GM21619 (cell line): Measurements from ENCODE around the gene COL4A4.

Experiments
- ATAC-seq: cut with Tn5 transposase; IDR thresholded peaks from one replicate; pipeline ENCODE4 v1.9.1; 2021; ENCODE audit not compliant: unreplicated experiment

COL4A4 gene

DNA sequence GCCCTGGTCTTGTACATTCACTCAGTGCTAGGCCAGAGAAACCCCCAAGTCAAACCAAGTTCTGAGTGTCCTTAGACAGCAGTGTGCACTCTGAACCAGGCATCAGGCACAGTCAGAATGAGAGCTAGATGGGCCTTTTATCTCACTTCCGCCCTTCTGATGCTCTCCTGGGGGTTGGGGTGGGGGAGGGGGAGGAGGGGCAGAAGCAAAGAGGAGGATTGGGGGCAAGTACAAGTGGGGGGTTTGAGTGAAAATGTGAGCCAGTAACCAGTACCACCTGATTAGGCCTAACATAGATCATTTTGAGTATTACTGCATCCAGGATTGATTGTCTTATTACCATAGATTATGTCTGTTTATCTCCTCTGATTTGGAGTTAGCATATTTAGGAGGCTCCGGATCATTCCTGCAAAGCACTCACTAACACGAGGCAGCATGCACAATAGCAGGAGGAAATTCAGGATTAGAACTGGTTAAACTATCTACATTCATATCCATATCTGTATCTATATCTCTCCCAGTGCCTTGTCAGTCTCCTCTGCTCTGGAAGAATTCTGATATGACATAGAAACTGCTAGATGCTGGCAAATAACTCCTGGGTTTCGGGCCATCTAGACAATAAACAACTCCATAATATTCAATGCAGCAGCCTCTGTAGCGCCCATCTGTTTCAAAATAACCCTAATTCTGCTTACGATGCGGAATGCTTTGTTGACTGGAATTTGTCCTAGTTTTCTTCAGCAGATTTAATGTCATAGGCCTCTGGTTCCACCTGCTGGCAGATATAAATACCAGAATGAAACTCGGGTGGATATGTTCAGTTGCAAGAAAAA, 179.0 kb downstream of the COL4A4 start:
- peak; percentile 98 for ATAC-seq

DNA sequence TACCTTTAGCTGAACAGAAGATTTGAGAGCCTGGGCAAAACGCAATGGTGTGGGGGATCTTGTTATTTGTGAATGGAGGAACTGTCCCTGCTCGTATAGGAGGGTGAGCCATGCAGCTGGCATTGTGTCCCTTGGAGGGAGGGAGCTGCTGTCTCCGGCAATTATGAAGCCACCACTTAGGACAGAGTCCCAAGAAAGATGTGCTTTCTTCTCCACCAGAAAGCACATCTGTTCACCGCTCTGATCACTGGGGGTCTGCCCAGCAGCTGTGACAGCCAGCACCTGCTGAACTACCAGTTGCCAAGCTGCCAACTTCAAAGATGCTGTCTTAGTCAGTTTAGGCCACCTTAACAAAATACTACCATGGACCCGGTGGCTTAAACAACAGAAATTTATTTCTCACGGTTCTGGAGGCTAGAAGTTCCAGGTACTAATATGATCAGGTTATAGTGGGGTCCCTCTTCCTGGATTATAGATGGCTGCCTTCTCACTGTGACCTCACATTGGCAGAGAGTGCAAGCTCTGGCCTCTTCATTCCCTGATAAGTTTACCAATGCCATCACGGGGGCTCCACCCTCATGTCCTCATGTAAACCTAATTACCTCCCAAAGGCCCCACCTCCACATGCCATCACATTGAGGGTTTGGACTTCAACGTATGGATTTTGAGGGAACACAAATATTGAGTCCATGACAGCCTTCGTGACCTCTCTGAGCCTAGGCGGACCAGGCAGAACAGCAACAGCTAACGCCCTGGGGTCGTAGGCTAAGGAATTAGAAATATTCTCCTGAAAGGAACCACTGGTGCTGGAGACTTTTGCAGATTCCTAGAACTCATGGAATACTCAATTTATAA, 179.9 kb downstream of the COL4A4 start:
- peak; percentile 8 for ATAC-seq

DNA sequence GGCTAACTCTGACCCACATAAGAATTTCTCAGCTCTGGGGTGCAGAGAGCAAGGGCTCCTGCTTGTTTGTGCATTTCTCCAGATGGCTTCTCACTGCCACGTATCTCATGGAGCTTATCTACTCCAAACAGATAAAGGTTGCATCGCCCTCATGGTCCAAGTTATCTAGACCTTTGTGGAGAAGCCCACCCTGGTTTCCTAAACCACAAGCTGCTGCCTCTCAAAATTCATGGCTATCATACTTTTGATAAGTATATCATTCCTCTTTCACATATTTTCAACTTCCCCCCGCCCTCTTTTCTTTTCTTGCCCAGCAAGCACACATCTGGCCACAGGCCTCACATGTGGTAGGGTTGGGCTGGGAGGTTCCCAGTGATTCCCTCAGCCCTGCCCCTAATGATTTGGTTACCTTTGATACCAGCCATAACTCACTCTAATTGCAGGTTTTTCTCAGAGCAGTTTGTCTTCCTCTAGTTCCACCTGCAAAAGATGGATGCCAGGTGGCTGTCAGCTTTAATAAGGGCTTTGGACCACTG, 182.1 kb downstream of the COL4A4 start:
- no peak for ATAC-seq

DNA sequence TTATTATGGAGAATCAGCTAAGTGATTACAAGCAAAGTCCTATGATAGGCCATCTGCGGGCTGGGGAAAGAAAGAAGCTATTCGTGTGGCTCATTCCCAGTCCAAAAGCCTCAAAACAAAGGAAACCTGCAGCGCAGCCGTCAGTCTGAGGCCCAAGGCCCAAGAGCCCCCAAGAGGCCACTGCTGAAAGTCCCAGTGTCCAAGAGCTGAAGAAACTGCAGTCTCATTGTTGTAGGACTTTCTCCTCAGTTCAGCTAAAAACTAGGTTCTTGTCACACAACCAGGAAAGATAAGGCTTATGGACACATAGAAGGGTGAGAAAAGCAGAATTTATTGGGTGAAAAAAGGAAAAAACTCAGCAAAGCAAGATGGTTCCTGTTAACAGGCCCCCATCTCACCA, 185.0 kb downstream of the COL4A4 start:
- no peak for ATAC-seq

DNA sequence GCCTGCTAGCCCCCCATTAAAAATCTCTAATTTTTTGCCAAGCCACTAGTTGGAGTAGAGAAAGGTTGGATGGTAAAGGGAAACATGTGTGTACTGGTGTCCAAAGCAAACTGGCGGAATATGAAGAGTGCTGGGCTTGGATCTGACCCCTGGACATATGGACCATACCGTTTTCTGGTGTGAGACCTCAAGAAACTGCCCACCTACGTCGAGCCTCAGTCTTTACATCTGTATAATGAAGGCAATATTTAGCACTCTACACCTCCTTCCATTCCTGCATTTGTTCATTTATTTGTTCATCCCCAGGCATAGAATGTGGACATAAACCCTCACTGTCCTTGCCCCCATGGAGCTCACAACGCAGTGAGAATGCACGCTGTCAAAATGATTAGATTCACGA, 185.7 kb downstream of the COL4A4 start:
- ATAC-seq, result no peak

DNA sequence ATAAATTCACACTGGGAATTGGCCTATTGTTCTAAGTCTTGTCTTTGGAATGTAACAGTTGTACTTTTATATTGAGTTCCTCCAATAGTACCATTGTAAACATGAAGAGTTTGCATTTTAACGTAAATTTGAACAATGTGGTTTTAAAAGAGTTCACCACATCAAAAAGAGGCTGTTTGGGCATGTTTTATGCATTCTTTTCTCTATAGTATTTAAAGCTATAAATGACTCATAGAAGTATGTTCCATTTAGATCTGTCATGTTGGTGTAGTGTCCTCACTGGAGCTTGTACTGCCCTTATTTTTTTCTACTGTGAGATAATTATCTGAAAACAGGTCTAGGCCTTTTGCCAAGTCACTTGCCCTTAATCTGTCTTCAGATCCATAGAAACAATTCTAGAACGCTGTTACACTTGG, 186.2 kb downstream of the COL4A4 start:
- no peak for ATAC-seq

DNA sequence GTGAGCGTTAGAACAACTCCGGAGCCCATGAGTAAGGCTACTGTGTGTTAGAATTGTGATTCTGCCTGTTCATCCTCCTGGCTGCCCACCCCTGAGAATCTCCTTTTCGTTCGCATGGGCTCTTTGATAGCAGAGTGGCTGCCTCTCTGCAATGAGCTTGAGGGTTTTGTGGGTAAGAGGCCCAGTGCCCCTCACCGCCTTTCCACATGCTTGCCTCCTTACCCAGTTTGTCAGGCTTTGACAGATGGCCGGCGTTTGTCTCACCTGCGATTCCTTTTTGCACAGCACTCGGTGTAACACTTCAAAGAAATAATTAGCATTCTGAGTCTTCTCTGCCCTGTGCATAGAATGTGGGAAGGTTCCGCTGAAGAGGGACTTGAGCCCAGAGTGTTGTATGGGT, 190.2 kb downstream of the COL4A4 start:
- no peak for ATAC-seq

DNA sequence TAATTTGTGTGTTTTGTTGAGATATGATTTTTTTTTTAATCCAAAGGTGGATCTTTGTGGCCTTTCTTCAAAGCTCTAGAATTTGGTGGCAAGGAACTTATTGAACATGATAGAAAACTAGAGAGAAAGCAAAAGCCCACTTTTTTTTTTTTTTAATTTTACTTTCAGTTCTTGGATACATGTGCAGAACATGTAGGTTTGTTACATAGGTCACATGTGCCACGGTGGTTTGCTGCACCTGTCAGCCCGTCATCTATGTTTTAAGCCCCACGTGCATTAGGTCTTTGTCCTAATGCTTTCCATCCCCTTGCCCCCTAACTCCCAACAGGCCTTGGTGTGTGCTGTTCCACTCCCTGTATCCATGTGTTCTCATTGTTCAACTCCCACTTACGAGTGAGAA, 192.2 kb downstream of the COL4A4 start:
- ATAC-seq, result no peak

DNA sequence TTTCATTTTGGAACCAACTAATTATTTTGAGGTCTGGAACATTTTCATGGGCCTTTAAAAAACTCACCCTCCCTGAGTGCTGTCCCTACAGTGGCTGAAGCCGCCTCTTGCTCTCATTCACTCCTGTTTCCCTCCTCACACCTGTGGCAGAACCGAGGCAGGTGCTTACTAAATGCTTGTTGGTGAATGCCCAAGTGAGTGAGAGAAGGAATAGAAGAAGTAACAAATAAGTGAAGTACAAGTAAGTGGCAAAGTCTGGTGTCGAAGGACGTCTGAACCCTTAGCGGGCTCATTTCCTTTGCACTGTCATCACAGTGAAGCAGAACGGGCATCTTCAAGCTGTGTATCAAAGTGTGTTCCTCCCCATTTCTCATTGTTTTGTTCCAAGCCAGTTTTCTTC, 192.9 kb downstream of the COL4A4 start:
- ATAC-seq, result peak; percentile 50

DNA sequence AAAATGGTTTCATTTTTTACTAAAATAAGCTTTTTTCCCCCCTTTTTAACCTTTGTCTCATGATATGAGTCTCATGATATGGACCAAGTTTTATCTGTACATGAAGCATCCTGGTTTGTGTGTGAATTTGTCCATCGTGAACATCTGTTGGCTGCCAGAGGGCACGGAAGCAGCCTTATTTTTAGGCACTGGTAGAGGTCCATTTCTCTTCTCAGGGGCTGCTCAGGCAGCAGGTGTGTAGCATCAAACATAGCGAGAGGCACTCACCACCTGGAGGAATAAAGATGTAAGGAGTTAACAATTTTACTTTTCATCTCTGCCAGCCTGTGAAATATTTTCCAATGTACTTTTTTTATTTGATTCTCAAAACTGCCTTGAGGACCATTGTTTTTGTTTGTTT, 193.6 kb downstream of the COL4A4 start:
- ATAC-seq, result peak; percentile 62

DNA sequence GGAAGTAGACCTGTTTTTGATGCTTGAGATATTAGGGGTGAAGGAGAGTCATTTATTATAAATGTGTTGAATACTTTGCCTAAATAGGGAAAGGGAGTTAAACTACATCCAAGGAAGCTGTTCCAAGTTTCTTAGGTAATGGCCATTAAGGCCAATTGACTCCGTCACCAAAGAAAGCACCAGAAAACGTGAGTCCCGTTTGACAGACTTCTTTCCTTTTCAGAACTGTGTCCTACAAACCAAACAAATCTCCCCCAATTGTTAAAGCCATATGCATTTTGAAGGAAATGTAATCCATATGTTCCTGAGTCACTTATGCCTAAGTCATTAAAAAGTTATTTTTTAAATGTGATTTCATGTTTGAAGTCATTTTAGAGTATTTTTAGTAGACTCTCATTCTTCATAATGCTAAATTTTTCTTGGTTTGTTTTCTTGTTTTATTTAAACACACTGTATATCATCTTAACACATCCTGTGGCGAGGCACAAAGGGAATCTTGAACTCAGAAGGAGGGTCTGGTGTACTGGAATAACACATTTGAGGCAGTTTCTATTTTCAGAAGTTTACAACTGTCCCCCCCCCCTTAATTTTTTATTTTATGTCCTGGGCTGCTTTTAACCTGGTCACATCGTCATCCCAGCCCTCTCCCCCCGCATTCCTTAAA, 194.5 kb downstream of the COL4A4 start:
- no peak for ATAC-seq

DNA sequence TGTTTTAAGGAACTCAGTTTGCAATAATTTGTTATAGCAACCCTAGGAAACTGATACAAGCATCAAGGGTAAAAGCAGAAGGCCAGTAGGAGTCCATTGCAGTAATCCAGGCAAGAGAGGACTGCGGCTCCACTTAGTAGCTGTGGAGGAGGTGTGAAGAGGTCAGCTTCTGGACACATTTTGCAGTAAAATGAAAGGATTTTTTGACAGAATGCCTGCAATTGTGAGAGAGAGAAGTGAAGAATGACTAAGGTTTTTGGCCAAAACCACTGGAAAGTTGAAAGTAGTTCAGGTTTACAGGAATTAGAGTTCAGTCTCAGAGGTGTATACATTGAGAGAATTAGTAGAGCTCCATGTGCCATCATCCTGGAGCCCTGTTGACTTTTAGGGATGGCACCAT, 198.6 kb downstream of the COL4A4 start:
- no peak for ATAC-seq

DNA sequence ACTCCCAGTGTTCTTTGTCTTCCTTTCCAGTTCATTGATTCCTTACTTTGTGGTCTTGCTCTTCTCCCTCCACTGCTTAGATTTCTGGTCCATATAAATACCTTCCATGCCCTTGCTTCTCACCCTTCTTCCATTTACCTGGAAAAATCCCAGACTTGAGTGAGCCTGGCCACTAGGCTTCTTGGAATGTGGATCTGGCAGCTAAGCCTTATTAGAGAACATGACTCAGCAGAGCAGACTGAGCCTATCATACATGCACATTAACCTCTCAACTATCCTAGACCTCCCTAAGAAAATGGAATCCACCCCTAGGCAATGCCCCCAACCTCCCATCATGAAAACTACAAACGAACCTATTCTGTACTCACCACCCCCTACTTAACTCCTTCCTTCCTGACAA, 200.5 kb downstream of the COL4A4 start:
- ATAC-seq, result no peak

DNA sequence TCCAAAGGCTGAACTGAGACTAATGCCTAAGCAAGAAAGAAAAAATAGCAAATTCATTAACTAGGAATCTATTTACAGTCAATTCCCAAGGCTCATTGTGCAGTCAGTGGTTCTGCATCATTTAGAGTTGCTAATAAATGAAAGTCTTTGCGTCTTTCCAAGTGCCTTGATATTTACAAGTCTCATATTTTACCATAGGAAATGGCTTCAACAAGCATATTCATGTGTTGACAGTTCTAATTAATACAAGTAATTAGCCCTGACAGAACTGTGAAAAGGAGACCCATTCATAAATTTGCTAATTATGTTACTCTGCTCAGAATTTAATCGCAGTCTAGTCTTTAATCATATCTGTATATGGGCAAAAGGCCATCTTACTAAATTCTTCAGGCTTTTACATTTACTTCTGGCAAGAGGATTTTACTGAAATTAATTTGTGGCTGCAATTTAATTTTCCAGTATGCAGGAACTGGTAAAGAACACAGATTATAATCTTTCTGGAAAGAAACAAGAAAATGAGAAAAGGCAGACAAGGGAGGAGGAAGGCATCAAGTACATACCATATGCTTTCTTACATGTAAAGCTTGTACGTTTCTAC, 201.7 kb downstream of the COL4A4 start:
- ATAC-seq, result no peak

DNA sequence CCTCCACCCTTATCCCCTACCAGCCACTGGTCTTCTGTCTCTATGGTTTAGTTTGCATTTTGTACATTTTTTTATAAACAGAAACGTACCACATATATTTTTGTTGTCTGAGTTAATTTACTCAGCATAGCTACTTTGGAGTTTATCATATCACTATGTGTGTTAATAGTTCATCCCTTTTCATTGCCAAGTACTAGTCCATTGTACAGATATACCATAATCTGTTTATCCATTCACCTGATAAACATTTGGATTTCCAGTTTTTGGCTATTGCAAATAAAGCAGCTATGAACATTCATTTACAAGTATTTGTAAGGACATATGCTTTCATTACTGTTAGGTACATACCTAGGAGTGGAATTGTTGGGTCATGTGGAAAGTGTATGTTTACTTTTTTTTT, 204.6 kb downstream of the COL4A4 start:
- no peak for ATAC-seq

DNA sequence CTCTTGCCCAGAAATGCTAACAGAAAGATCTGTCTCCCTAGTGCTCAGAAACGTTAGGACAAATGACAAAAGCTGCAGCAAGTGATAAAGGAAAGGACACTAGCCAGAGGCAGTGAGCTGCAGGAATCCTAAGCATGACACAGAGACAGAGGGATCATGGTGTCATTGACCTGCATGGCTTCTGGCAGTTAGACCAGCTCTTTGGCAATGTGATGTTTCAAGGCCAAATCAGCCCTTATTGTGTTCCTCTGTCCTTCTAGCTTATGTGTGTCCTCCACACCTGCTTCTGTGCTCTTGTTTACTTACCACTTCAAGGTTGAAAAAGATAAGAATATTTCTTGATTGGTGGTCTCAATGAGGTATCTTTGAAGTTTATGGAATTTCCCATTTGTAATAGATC, 207.3 kb downstream of the COL4A4 start:
- no peak for ATAC-seq

DNA sequence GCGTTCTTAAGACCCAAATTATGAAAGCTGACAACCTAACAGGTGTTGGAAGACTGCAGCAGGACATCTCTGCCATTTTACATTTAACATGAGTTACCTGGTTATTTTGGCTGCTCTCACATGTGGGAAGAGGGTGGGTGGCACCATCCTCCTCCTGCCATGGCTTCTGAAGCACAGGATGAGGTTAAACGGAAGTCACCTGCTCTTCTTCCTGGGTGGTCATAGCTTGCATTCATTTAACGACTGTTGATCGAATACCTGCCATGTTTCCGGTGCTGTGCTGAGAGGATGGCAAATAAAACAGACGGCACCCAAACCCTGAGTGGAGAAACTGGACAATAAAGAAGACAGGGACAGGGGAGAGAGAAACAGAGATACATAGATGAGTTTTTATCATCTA, 210.2 kb downstream of the COL4A4 start:
- ATAC-seq, result no peak

DNA sequence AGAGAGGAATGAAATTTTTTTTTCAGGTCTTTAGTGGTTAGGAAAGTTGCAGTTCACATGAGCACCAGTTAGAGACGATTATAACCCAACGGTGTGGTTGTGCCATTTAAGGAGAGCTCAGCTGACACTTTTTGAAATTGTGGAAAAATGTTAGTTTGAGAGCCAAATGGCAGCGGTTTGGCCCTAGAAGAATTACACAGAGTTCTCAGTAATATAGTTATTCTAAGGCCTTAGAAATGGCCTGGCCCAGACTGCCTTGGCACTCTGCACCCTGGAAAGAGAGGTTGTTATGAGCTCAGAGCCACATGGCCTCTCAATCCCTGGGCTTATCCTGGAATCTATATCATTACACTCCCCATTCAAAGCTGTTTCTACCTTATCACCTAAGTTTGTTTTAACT, 210.8 kb downstream of the COL4A4 start:
- no peak for ATAC-seq
